ENCODE results near the gene GPR142. TPM values are rescaled to one million over a fixed set of nuclear protein-coding genes. Genes with fewer than 3 reads are reported as not detected.

The GPR142 gene
- total and polyA plus RNA-seq, 2 of the 13 experiments (the other 11 are each of a cell fraction or from before 2014, with no cell fraction given), result not detected

DNA sequence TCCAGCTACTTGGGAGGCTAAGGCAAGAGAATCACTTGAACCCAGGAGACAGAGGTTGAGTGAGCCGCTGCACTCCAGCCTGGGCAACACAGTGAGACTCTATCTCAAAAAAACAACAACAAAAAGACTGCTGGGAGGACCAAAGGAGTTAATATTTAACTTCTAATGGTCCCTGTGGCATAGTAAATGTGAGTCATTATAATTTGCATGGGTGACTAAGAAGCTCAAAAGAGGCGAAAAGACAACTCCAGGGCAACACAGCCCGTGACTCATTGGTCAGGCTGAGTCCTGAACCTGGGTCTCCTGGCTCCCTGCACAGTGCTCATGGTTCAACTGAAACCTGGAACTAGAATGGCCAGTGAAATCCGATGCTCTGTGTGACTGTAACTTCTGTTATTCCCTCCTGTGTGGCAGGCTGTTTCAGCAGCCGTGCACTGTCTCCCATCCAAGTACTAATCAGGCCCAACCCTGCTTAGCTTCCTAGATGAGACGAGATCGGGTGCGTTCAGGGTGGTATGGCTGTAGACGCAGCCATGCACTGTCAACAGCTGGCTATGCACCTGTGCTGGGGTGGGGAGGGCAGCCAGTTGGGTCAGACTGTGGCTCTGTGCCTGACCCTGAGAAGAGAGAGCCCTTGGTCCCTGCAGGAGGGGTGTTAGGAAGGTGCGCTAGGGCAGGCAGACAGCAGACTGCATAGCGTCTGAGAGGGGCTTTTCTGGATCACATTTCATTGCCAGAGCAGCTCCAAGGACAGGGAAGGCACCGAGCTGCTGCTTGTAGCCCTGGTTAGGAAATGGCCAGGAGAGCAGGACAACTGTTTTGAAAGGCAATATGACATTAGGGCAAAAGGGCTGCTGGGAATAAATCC, 50.1 kb downstream of the GPR142 start (continued):
- TF ChIP-seq ZNF710 (CRISPR knock-in tag; IDR thresholded peaks at IDR 0.05; ENCODE audit: borderline replicate concordance), result no peak
- peak; percentile 99 for TF ChIP-seq ZMYM3 (CRISPR knock-in tag; IDR thresholded peaks at IDR 0.05)
- TF ChIP-seq NFYB (CRISPR knock-in tag; IDR thresholded peaks at IDR 0.05), result no peak
- TF ChIP-seq ZNF276 (CRISPR knock-in tag; IDR thresholded peaks at IDR 0.05; ENCODE audit: low read depth), result no peak; the same call in 1 of the 2 replicates
- TF ChIP-seq, protein P1, sequence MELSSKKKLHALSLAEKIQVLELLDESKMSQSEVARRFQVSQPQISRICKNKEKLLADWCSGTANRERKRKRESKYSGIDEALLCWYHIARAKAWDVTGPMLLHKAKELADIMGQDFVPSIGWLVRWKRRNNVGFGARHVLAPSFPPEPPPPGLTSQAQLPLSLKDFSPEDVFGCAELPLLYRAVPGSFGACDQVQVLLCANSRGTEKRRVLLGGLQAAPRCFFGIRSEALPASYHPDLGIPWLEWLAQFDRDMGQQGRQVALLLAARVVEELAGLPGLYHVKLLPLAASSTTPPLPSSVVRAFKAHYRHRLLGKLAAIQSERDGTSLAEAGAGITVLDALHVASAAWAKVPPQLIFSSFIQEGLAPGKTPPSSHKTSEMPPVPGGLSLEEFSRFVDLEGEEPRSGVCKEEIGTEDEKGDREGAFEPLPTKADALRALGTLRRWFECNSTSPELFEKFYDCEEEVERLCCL (CRISPR knock-in tag; IDR thresholded peaks at IDR 0.05; ENCODE audit: borderline replicate concordance), result peak; percentile 79; the same call in 1 of the 2 replicates
- TF ChIP-seq SP2 (CRISPR knock-in tag; IDR thresholded peaks at IDR 0.05), result no peak
- TF ChIP-seq FOXM1 (CRISPR knock-in tag; IDR thresholded peaks at IDR 0.05), result no peak
- TF ChIP-seq RERE (CRISPR knock-in tag; IDR thresholded peaks at IDR 0.05; ENCODE audit: low read depth), result no peak
- TF ChIP-seq NFE2L2 (IDR thresholded peaks at IDR 0.05; ENCODE audit: low read length), result no peak
- TF ChIP-seq NCOR1 (IDR thresholded peaks at IDR 0.05; ENCODE audit: borderline replicate concordance, low read length), result no peak
- TF ChIP-seq SETDB1 (CRISPR knock-in tag; IDR thresholded peaks at IDR 0.05; ENCODE audit: borderline replicate concordance), result no peak
- TF ChIP-seq TBX2 (CRISPR knock-in tag; IDR thresholded peaks at IDR 0.05; ENCODE audit: borderline replicate concordance), result peak; percentile 75
- TF ChIP-seq MIER2 (CRISPR knock-in tag; IDR thresholded peaks at IDR 0.05), result no peak; the same call in 1 of the 2 replicates
- TF ChIP-seq ZNF883 (CRISPR knock-in tag; IDR thresholded peaks at IDR 0.05; ENCODE audit: not compliant biosample characterization), result no peak
- no peak for TF ChIP-seq NRL (CRISPR knock-in tag; IDR thresholded peaks at IDR 0.05; ENCODE audit: borderline replicate concordance)

All from HepG2 (cell line).